ENCODE results near the gene SYNE1. TPM values are rescaled to one million over a fixed set of nuclear protein-coding genes. Genes with fewer than 3 reads are reported as not detected.
"Not testable (repeated sequence)": the region's sequence is repeated elsewhere in the genome, so short reads cannot be mapped to it uniquely, and the experiment has no call there.

The SYNE1 gene
- 14.2 and 23.5 TPM in 2 replicates for total RNA-seq (2014; rRNA removed; shearing (Covaris generic); ENCODE audit: low replicate concordance)

- no peak for DNase-seq (ENCODE audit: low read depth)
Measured at GRCh38 chr6:152637296-152638047, at the start of gene SYNE1. TSS of gene SYNE1 (minus strand) at chr6:152637362. CDS start at chr6:152628331, 9,031 bp downstream.

GRCh38 chr6:152685819-152686218, 48.7 kb upstream of the SYNE1 start:
- in situ Hi-C loops (cut with HindIII; ENCODE audit: low pct_unique_long_range_greater_than_20kb, low sequenced_read_pairs) = no loop called here
- DNase-seq (ENCODE audit: low read depth) = no peak

More at GRCh38 chr6:152637296-152638047, at the start of gene SYNE1:
- in situ Hi-C loops (cut with HindIII; ENCODE audit: low pct_unique_long_range_greater_than_20kb, low sequenced_read_pairs) = no loop called here

GRCh38 chr6:152682935-152683334, 45.8 kb upstream of the SYNE1 start:
- DNase-seq (ENCODE audit: low read depth); in situ Hi-C loops (cut with HindIII; ENCODE audit: low pct_unique_long_range_greater_than_20kb, low sequenced_read_pairs): not testable (repeated sequence)

GRCh38 chr6:152682141-152682540, 45.0 kb upstream of the SYNE1 start:
- DNase-seq (ENCODE audit: low read depth) = no peak
- in situ Hi-C loops (cut with HindIII; ENCODE audit: low pct_unique_long_range_greater_than_20kb, low sequenced_read_pairs) = no loop called here

GRCh38 chr6:152680879-152681517, 43.8 kb upstream of the SYNE1 start:
- in situ Hi-C loops (cut with HindIII; ENCODE audit: low pct_unique_long_range_greater_than_20kb, low sequenced_read_pairs) = no loop called here
- no peak for DNase-seq (ENCODE audit: low read depth)

- no peak for DNase-seq (ENCODE audit: low read depth)
- in situ Hi-C loops (cut with HindIII; ENCODE audit: low pct_unique_long_range_greater_than_20kb, low sequenced_read_pairs) = no loop called here
Measured at GRCh38 chr6:152680151-152680550, 43.0 kb upstream of the SYNE1 start.

- in situ Hi-C loops (cut with HindIII; ENCODE audit: low pct_unique_long_range_greater_than_20kb, low sequenced_read_pairs) = no loop called here
- DNase-seq (ENCODE audit: low read depth) = no peak
Measured at GRCh38 chr6:152673236-152673635, 36.1 kb upstream of the SYNE1 start.

- DNase-seq (ENCODE audit: low read depth) = no peak
- in situ Hi-C loops (cut with HindIII; ENCODE audit: low pct_unique_long_range_greater_than_20kb, low sequenced_read_pairs) = no loop called here
Measured at GRCh38 chr6:152671171-152671570, 34.0 kb upstream of the SYNE1 start.

GRCh38 chr6:152669895-152670294, 32.7 kb upstream of the SYNE1 start:
- in situ Hi-C loops (cut with HindIII; ENCODE audit: low pct_unique_long_range_greater_than_20kb, low sequenced_read_pairs) = no loop called here

GRCh38 chr6:152661776-152662175, 24.6 kb upstream of the SYNE1 start:
- in situ Hi-C loops (cut with HindIII; ENCODE audit: low pct_unique_long_range_greater_than_20kb, low sequenced_read_pairs) = no loop called here
- DNase-seq (ENCODE audit: low read depth) = no peak

More at GRCh38 chr6:152669895-152670294, 32.7 kb upstream of the SYNE1 start:
- peak; percentile 4 for DNase-seq (ENCODE audit: low read depth)

GRCh38 chr6:152651986-152652385, 14.8 kb upstream of the SYNE1 start:
- DNase-seq (ENCODE audit: low read depth) = no peak
- in situ Hi-C loops (cut with HindIII; ENCODE audit: low pct_unique_long_range_greater_than_20kb, low sequenced_read_pairs) = no loop called here

- in situ Hi-C loops (cut with HindIII; ENCODE audit: low pct_unique_long_range_greater_than_20kb, low sequenced_read_pairs) = no loop called here
- no peak for DNase-seq (ENCODE audit: low read depth)
Measured at GRCh38 chr6:152648105-152648504, 10.9 kb upstream of the SYNE1 start.

- DNase-seq (ENCODE audit: low read depth); in situ Hi-C loops (cut with HindIII; ENCODE audit: low pct_unique_long_range_greater_than_20kb, low sequenced_read_pairs): not testable (repeated sequence)
Measured at GRCh38 chr6:152646732-152647131, 9.6 kb upstream of the SYNE1 start.

- in situ Hi-C loops (cut with HindIII; ENCODE audit: low pct_unique_long_range_greater_than_20kb, low sequenced_read_pairs) = no loop called here
- peak; percentile 27 for DNase-seq (ENCODE audit: low read depth)
Measured at GRCh38 chr6:152642578-152643375, 5.6 kb upstream of the SYNE1 start.

- DNase-seq (ENCODE audit: low read depth) = no peak
- in situ Hi-C loops (cut with HindIII; ENCODE audit: low pct_unique_long_range_greater_than_20kb, low sequenced_read_pairs) = no loop called here
Measured at GRCh38 chr6:152636609-152637295, 410 bp downstream of the SYNE1 start.

GRCh38 chr6:152636021-152636608, 1.0 kb downstream of the SYNE1 start:
- no peak for DNase-seq (ENCODE audit: low read depth)

GRCh38 chr6:152634773-152635172, 2.4 kb downstream of the SYNE1 start:
- DNase-seq (ENCODE audit: low read depth) = no peak
- in situ Hi-C loops (cut with HindIII; ENCODE audit: low pct_unique_long_range_greater_than_20kb, low sequenced_read_pairs) = no loop called here

More at GRCh38 chr6:152636021-152636608, 1.0 kb downstream of the SYNE1 start:
- in situ Hi-C loops (cut with HindIII; ENCODE audit: low pct_unique_long_range_greater_than_20kb, low sequenced_read_pairs) = no loop called here

All from Caki2 (cell line).